Muscle layer of duodenum (tissue), 2 donors: ENCODE measurements around the gene UBE2E1.
"Not testable (repeated sequence)": the region's sequence is repeated elsewhere in the genome, so short reads cannot be mapped to it uniquely, and the experiment has no call there.

Source experiments
- H3K27ac ChIP-seq: one replicate; pipeline ENCODE4 v1.7.0; 2013; ENCODE audit warnings: mild to moderate bottlenecking, low read length
- H3K27me3 ChIP-seq: one replicate; pipeline ENCODE4 v1.7.0; 2013; ENCODE audit warnings: low read depth, mild to moderate bottlenecking, control low read depth, low read length
- H3K36me3 ChIP-seq, 2 donors: one replicate each; pipeline ENCODE4 v1.7.0; 2013; ENCODE audit warnings: low read length in 2 of 2, control low read depth in 1 of 2, mild to moderate bottlenecking in 1 of 2; ENCODE audit not compliant: insufficient read depth in 2 of 2, control insufficient read depth in 1 of 2
- H3K4me1 ChIP-seq, 2 donors: one replicate each; pipeline ENCODE4 v1.7.0; 2013; ENCODE audit warnings: low read length in 2 of 2, mild to moderate bottlenecking in 2 of 2, control low read depth in 1 of 2, moderate library complexity in 1 of 2; ENCODE audit not compliant: insufficient read depth in 2 of 2, control insufficient read depth in 1 of 2
- H3K4me3 ChIP-seq, 2 donors: one replicate each; pipeline ENCODE4 v1.7.0; 2013; ENCODE audit warnings: low read length in 2 of 2, low read depth in 1 of 2, mild to moderate bottlenecking in 1 of 2
- H3K9me3 ChIP-seq, 2 donors: one replicate each; pipeline ENCODE4 v1.7.0; 2013; ENCODE audit warnings: low read length in 2 of 2, control low read depth in 1 of 2, mild to moderate bottlenecking in 1 of 2; ENCODE audit not compliant: control insufficient read depth in 1 of 2
- donor health status: healthy.

UBE2E1 gene

GRCh38 chr3:23888617-23889228 is 83.0 kb downstream of the UBE2E1 start:
- no peak overlapping the region for H3K27ac ChIP-seq
- H3K9me3 ChIP-seq: no peaks in the 10 kb centered on the region
- peaks cover 0 to 5% of the 10 kb centered on the region in 2 donors for H3K4me1 ChIP-seq
- no peaks in the 10 kb centered on the region for H3K27me3 ChIP-seq
- H3K36me3 ChIP-seq: peaks cover 6 to 7% of the 10 kb centered on the region in 2 donors
- H3K4me3 ChIP-seq: no peak overlapping the region

GRCh38 chr3:23889386-23889785 is 83.6 kb downstream of the UBE2E1 start:
- H3K9me3 ChIP-seq: no peaks in the 10 kb centered on the region
- no peak overlapping the region for H3K4me3 ChIP-seq
- H3K27me3 ChIP-seq: no peaks in the 10 kb centered on the region
- H3K36me3 ChIP-seq: peaks cover 6 to 7% of the 10 kb centered on the region in 2 donors
- H3K27ac ChIP-seq: no peak overlapping the region
- H3K4me1 ChIP-seq: peaks cover 0 to 5% of the 10 kb centered on the region in 2 donors

- peaks cover 7 to 11% of the 10 kb centered on the region in 2 donors for H3K36me3 ChIP-seq
- H3K27ac ChIP-seq: no peak overlapping the region
- H3K27me3 ChIP-seq: no peaks in the 10 kb centered on the region
- peaks cover 0 to 5% of the 10 kb centered on the region in 2 donors for H3K4me1 ChIP-seq
- no peak overlapping the region for H3K4me3 ChIP-seq
- H3K9me3 ChIP-seq: no peaks in the 10 kb centered on the region
Measured at GRCh38 chr3:23889950-23890349, 84.2 kb downstream of the UBE2E1 start.

GRCh38 chr3:23894254-23895061 is 88.7 kb downstream of the UBE2E1 start:
- H3K4me1 ChIP-seq: no peaks in the 10 kb centered on the region
- no peak overlapping the region for H3K4me3 ChIP-seq
- no peaks in the 10 kb centered on the region for H3K27me3 ChIP-seq
- no peaks in the 10 kb centered on the region for H3K9me3 ChIP-seq
- H3K36me3 ChIP-seq: peaks cover 10 to 15% of the 10 kb centered on the region in 2 donors
- H3K27ac ChIP-seq: no peak overlapping the region

GRCh38 chr3:23895181-23895580 is 89.4 kb downstream of the UBE2E1 start:
- Histone ChIP-seq H3K27me3 (no peaks in the 10 kb centered on the region), H3K4me3 (no peak overlapping the region), H3K36me3 (peaks cover 10 to 13% of the 10 kb centered on the region in 2 donors), H3K27ac (no peak overlapping the region), H3K9me3 (no peaks in the 10 kb centered on the region), H3K4me1 (no peaks in the 10 kb centered on the region)

- Histone ChIP-seq H3K4me1 (no peaks in the 10 kb centered on the region), H3K27ac (no peak overlapping the region), H3K36me3 (peaks cover 12 to 17% of the 10 kb centered on the region in 2 donors), H3K4me3 (no peak overlapping the region), H3K9me3 (no peaks in the 10 kb centered on the region), H3K27me3 (no peaks in the 10 kb centered on the region)
Measured at GRCh38 chr3:23900744-23901143, 95.0 kb downstream of the UBE2E1 start.

GRCh38 chr3:23904545-23904944 is 98.8 kb downstream of the UBE2E1 start:
- H3K9me3 ChIP-seq: no peaks in the 10 kb centered on the region
- peaks cover 9 to 12% of the 10 kb centered on the region in 2 donors for H3K36me3 ChIP-seq
- H3K4me3 ChIP-seq: no peak overlapping the region
- H3K27me3 ChIP-seq: no peaks in the 10 kb centered on the region
- H3K4me1 ChIP-seq: no peaks in the 10 kb centered on the region
- no peak overlapping the region for H3K27ac ChIP-seq

- H3K36me3 ChIP-seq: peaks cover under 1 to 7% of the 10 kb centered on the region in 2 donors
- no peaks in the 10 kb centered on the region for H3K27me3 ChIP-seq
- no peaks in the 10 kb centered on the region for H3K9me3 ChIP-seq
- no peak overlapping the region for H3K27ac ChIP-seq
- H3K4me1 ChIP-seq: peaks cover 0 to 7% of the 10 kb centered on the region in 2 donors
- H3K4me3 ChIP-seq: no peak overlapping the region
Measured at GRCh38 chr3:23909341-23909740, 103.6 kb downstream of the UBE2E1 start.

GRCh38 chr3:23911397-23911796 is 105.6 kb downstream of the UBE2E1 start:
- peaks cover 12 to 20% of the 10 kb centered on the region in 2 donors for H3K4me1 ChIP-seq
- no peaks in the 10 kb centered on the region for H3K27me3 ChIP-seq
- H3K27ac ChIP-seq: no peak overlapping the region
- H3K36me3 ChIP-seq: peaks cover 0 to 2% of the 10 kb centered on the region in 2 donors
- no peaks in the 10 kb centered on the region for H3K9me3 ChIP-seq
- no peak overlapping the region for H3K4me3 ChIP-seq

- not testable (repeated sequence) for H3K27me3 ChIP-seq, H3K9me3 ChIP-seq, H3K27ac ChIP-seq, H3K36me3 ChIP-seq, H3K4me3 ChIP-seq
- peaks cover 12 to 20% of the 10 kb centered on the region in 2 donors for H3K4me1 ChIP-seq
Measured at GRCh38 chr3:23912335-23912734, 106.6 kb downstream of the UBE2E1 start.

- no peak overlapping the region for H3K27ac ChIP-seq
Measured at GRCh38 chr3:23913182-23913581, 107.4 kb downstream of the UBE2E1 start.

More at GRCh38 chr3:23913182-23913581, 107.4 kb downstream of the UBE2E1 start:
- Histone ChIP-seq H3K4me1 (peaks cover 14 to 20% of the 10 kb centered on the region in 2 donors), H3K27me3 (no peaks in the 10 kb centered on the region), H3K36me3 (peaks cover 0 to 2% of the 10 kb centered on the region in 2 donors), H3K9me3 (no peaks in the 10 kb centered on the region), H3K4me3 (no peak overlapping the region)
